ENCODE measurements around the gene RDH14. TPM values are rescaled to one million over a fixed set of nuclear protein-coding genes. Genes with fewer than 3 reads are reported as not detected.

RDH14 gene
- total and polyA plus RNA-seq, 10 donors: 14.2 to 26.0 (median 19.1) TPM

DNA sequence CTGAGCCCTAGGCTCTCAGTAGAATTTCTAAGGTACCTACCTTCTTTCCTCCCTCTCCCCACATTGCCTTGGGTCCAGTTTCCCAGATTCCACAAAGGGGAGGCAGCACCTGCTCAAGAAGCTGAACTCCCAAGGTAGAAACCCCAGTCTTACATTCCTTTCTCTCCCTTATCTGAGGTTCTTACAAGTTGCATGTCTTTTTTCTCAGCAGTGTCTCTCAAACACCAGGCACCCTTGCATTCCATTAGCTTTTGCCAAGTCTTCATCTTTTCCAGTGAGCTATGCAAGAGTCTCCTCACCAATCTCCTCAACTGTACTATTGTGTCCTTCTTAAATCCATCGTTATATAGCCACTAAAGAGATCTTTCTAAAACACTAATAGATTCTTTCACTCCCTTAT is 33.0 kb upstream of the RDH14 start:
- peaks cover 0 to 4% (median under 1%) of the 10 kb centered on the region in 6 donors for H3K4me1 ChIP-seq
- 51 to 94% (median 84%) methylated on average over 1 of the region's 1 CpG for WGBS, 5 donors
- H3K27ac ChIP-seq: no peak overlapping the region
- H3K27me3 ChIP-seq (replicated peaks in 1 of 7): no peaks in the 10 kb centered on the region
- peaks cover 0 to 11% (median 0%) of the 10 kb centered on the region in 8 donors for H3K9me3 ChIP-seq
- no peaks in the 10 kb centered on the region for H3K36me3 ChIP-seq
- intact Hi-C loops (cut with DNase I; ENCODE audit: low total_unique reads): no loop called here
- H3K4me3 ChIP-seq: no peak overlapping the region
- no peak for DNase-seq
- TF ChIP-seq POLR2A (IDR thresholded peaks at IDR 0.05): no peak
- no peak for TF ChIP-seq CTCF (IDR thresholded peaks at IDR 0.05 in 8 of 11, conservative IDR thresholded peaks at IDR 0.05 in 3 of 11)
- TF ChIP-seq POLR2AphosphoS5 (IDR thresholded peaks at IDR 0.05): no peak

GRCh38 chr2:18592372-18592771 is 31.9 kb upstream of the RDH14 start:
- no peaks in the 10 kb centered on the region for H3K4me1 ChIP-seq
- TF ChIP-seq POLR2AphosphoS5 (IDR thresholded peaks at IDR 0.05) (no peak), CTCF (IDR thresholded peaks at IDR 0.05 in 8 of 11, conservative IDR thresholded peaks at IDR 0.05 in 3 of 11) (no peak), POLR2A (IDR thresholded peaks at IDR 0.05) (no peak)
- no peaks in the 10 kb centered on the region for H3K36me3 ChIP-seq
- no peak overlapping the region for H3K4me3 ChIP-seq
- DNase-seq: no peak
- intact Hi-C loops (cut with DNase I; ENCODE audit: low total_unique reads): no loop called here
- 85 to 92% (median 88%) methylated on average over 2 of the region's 2 CpGs for WGBS, 5 donors
- no peak overlapping the region for H3K27ac ChIP-seq
- no peaks in the 10 kb centered on the region for H3K27me3 ChIP-seq (replicated peaks in 1 of 7)
- peaks cover 0 to 11% (median 0%) of the 10 kb centered on the region in 8 donors for H3K9me3 ChIP-seq

- no peak for TF ChIP-seq POLR2A (IDR thresholded peaks at IDR 0.05)
- H3K27ac ChIP-seq: no peak within 1 kb of the TSS
- intact Hi-C loops (cut with DNase I; ENCODE audit: low total_unique reads): no loop called here
- no peaks in the 10 kb centered on the region for H3K27me3 ChIP-seq (replicated peaks in 1 of 7)
- 85 to 90% (median 86%) methylated on average over 1 of the region's 1 CpG for WGBS, 5 donors
- no peaks in the 10 kb centered on the region for H3K36me3 ChIP-seq
- peaks cover 0 to 5% (median 2%) of the 10 kb centered on the region in 8 donors for H3K9me3 ChIP-seq
- no peak for DNase-seq
- H3K4me3 ChIP-seq: no peak within 1 kb of the TSS
- no peaks in the 10 kb centered on the region for H3K4me1 ChIP-seq
Observed at GRCh38 chr2:18589354-18589753, 28.9 kb upstream of the RDH14 start, which contains the start of gene NT5C1B. Gene NT5C1B (minus strand): TSS chr2:18589569. CDS start chr2:18589468, 101 bp downstream.

DNA sequence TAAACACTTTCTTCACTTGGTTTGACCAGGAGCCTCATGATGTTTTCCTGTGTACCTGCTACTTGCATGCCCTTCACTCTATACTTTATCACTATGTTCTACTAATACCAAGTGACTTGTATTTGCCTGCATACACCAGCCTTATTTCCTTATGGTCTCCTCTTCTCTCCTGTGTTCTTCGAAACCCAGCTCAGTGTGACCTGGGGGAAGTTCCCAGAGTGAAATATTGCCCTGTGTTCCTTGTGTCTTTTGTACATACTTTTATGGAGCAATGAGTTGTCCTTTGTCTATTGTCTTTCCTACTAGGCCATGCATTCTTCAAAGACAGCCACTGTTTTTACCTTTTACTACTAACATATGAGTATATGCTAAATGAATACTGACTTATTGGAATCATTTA is 28.3 kb upstream of the RDH14 start:
- Histone ChIP-seq H3K4me3 (no peak overlapping the region), H3K9me3 (peaks cover 0 to 11% (median 4%) of the 10 kb centered on the region in 8 donors), H3K4me1 (no peaks in the 10 kb centered on the region), H3K27ac (no peak overlapping the region), H3K27me3 (replicated peaks in 1 of 7) (no peaks in the 10 kb centered on the region), H3K36me3 (no peaks in the 10 kb centered on the region)
- TF ChIP-seq POLR2A (IDR thresholded peaks at IDR 0.05): no peak
- DNase-seq: no peak
- WGBS, 5 donors: 78 to 93% (median 82%) methylated on average over 1 of the region's 1 CpG
- intact Hi-C loops (cut with DNase I; ENCODE audit: low total_unique reads): no loop called here

GRCh38 chr2:18588049-18588448 is 27.6 kb upstream of the RDH14 start:
- 87 to 98% (median 90%) methylated on average over 1 of the region's 1 CpG for WGBS, 5 donors
- H3K4me1 ChIP-seq: no peaks in the 10 kb centered on the region
- intact Hi-C loops (cut with DNase I; ENCODE audit: low total_unique reads): no loop called here

More at GRCh38 chr2:18588049-18588448, 27.6 kb upstream of the RDH14 start:
- no peaks in the 10 kb centered on the region for H3K36me3 ChIP-seq
- no peaks in the 10 kb centered on the region for H3K27me3 ChIP-seq (replicated peaks in 1 of 7)
- no peak for TF ChIP-seq CTCF (IDR thresholded peaks at IDR 0.05 in 8 of 11, conservative IDR thresholded peaks at IDR 0.05 in 3 of 11)
- no peak for TF ChIP-seq POLR2AphosphoS5 (IDR thresholded peaks at IDR 0.05)
- no peak for TF ChIP-seq POLR2A (IDR thresholded peaks at IDR 0.05)
- H3K4me3 ChIP-seq: no peak overlapping the region
- peaks cover 0 to 11% (median 4%) of the 10 kb centered on the region in 8 donors for H3K9me3 ChIP-seq
- no peak overlapping the region for H3K27ac ChIP-seq
- no peak for DNase-seq
